GM18867 (cell line): ENCODE data around the gene KCND2.

Source experiments
- ATAC-seq: cut with Tn5 transposase; IDR thresholded peaks from one replicate; pipeline ENCODE4 v1.9.1; 2021; ENCODE audit warnings: mild to moderate bottlenecking, moderate library complexity; ENCODE audit not compliant: unreplicated experiment

The KCND2 gene

GRCh38 chr7:120794106-120794729, 521.2 kb downstream of the KCND2 start:
- no peak for ATAC-seq

GRCh38 chr7:120797026-120797645, 524.2 kb downstream of the KCND2 start:
- ATAC-seq, result no peak

- ATAC-seq, result no peak
These were observed 526.2 kb downstream of the KCND2 start for GRCh38 chr7:120799147-120799546.
